SK-N-MC (cell line): Measurements from ENCODE around the gene IGSF23.

Experiments
- DNase-seq: peaks from one replicate; pipeline ENCODE4 v3.0.0-alpha.2; 2011; ENCODE audit warnings: low read depth, low spot score
- H3K27ac ChIP-seq: fragments of 200-600 bp; sonication (generic); 2 replicates; pipeline ENCODE4 v1.5.1; 2016; ENCODE audit warnings: mixed run types
- H3K36me3 ChIP-seq: fragments of 200-600 bp; sonication (generic); 2 replicates; pipeline ENCODE4 v1.6.1; 2017; ENCODE audit warnings: antibody characterized with exemption, low read length, mixed read lengths; ENCODE audit not compliant: insufficient read depth
- H3K4me3 ChIP-seq: fragments of 200-600 bp; sonication (generic); 2 replicates; pipeline ENCODE4 v1.5.1; 2016
- H3K9ac ChIP-seq: fragments of 200-600 bp; sonication (generic); 2 replicates; pipeline ENCODE4 v1.8.0; 2017; ENCODE audit warnings: mixed run types, mixed read lengths; ENCODE audit not compliant: insufficient read length
- H3K9me3 ChIP-seq: fragments of 200-600 bp; sonication (generic); 2 replicates; pipeline ENCODE4 v1.6.1; 2017; ENCODE audit warnings: low read depth, mild to moderate bottlenecking, antibody characterized with exemption, low read length, moderate library complexity, mixed read lengths
- EZH2 ChIP-seq: fragments of 200-600 bp; sonication (generic); IDR thresholded peaks from one replicate; pipeline ENCODE4 v1.6.1; 2017; ENCODE audit warnings: antibody characterized with exemption
- FOXP2 ChIP-seq: optimal IDR thresholded peaks from 2 replicates; pipeline ENCODE3; 2011; ENCODE audit warnings: mild to moderate bottlenecking, moderate library complexity; ENCODE audit not compliant: insufficient read depth; ENCODE audit errors: extremely low read length, control extremely low read depth
- POLR2AphosphoS5 ChIP-seq: IDR thresholded peaks from 2 replicates; pipeline ENCODE4 v1.6.1; 2012; ENCODE audit warnings: mild to moderate bottlenecking, low read depth, low read length, borderline replicate concordance

IGSF23 gene

GRCh38 chr19:44647144-44647543 is 33.8 kb downstream of the IGSF23 start:
- TF ChIP-seq EZH2 (no peak), POLR2AphosphoS5 (no peak), FOXP2 (no peak)
- Histone ChIP-seq H3K36me3 (peaks cover 42% of the 10 kb centered on the region), H3K27ac (no peak overlapping the region), H3K9me3 (no peaks in the 10 kb centered on the region), H3K9ac (no peak overlapping the region), H3K4me3 (no peak overlapping the region)
- no peak for DNase-seq

GRCh38 chr19:44648631-44649251 is 35.4 kb downstream of the IGSF23 start:
- no peak overlapping the region for H3K9ac ChIP-seq

GRCh38 chr19:44649578-44650145 is 36.3 kb downstream of the IGSF23 start:
- Histone ChIP-seq H3K9me3 (no peaks in the 10 kb centered on the region), H3K36me3 (peaks cover 61% of the 10 kb centered on the region), H3K9ac (no peak overlapping the region), H3K27ac (no peak overlapping the region), H3K4me3 (no peak overlapping the region)
- no peak for DNase-seq
- TF ChIP-seq FOXP2 (no peak), EZH2 (no peak), POLR2AphosphoS5 (no peak)

More at GRCh38 chr19:44648631-44649251, 35.4 kb downstream of the IGSF23 start:
- Histone ChIP-seq H3K9me3 (no peaks in the 10 kb centered on the region), H3K27ac (no peak overlapping the region), H3K4me3 (no peak overlapping the region), H3K36me3 (peaks cover 53% of the 10 kb centered on the region)
- TF ChIP-seq FOXP2 (no peak), POLR2AphosphoS5 (no peak), EZH2 (no peak)
- no peak for DNase-seq

GRCh38 chr19:44653343-44653742 is 40.0 kb downstream of the IGSF23 start:
- Histone ChIP-seq H3K9ac (no peak overlapping the region), H3K9me3 (no peaks in the 10 kb centered on the region), H3K27ac (no peak overlapping the region), H3K36me3 (peaks cover 73% of the 10 kb centered on the region), H3K4me3 (no peak overlapping the region)
- DNase-seq, result no peak
- TF ChIP-seq EZH2 (no peak), POLR2AphosphoS5 (no peak), FOXP2 (no peak)

GRCh38 chr19:44653977-44654774 is 40.8 kb downstream of the IGSF23 start:
- no peak for TF ChIP-seq FOXP2
- TF ChIP-seq EZH2, result no peak
- TF ChIP-seq POLR2AphosphoS5, result no peak
- no peak overlapping the region for H3K27ac ChIP-seq
- H3K36me3 ChIP-seq, result peaks cover 74% of the 10 kb centered on the region

GRCh38 chr19:44657211-44657921 is 44.0 kb downstream of the IGSF23 start:
- no peak for TF ChIP-seq POLR2AphosphoS5
- no peak for TF ChIP-seq FOXP2
- TF ChIP-seq EZH2, result no peak
- DNase-seq, result peak; percentile 28
- Histone ChIP-seq H3K9me3 (no peaks in the 10 kb centered on the region), H3K9ac (no peak overlapping the region), H3K27ac (no peak overlapping the region), H3K4me3 (no peak overlapping the region), H3K36me3 (peaks cover 80% of the 10 kb centered on the region)

More at GRCh38 chr19:44653977-44654774, 40.8 kb downstream of the IGSF23 start:
- DNase-seq, result no peak
- no peaks in the 10 kb centered on the region for H3K9me3 ChIP-seq
- H3K4me3 ChIP-seq, result no peak overlapping the region
- H3K9ac ChIP-seq, result no peak overlapping the region

GRCh38 chr19:44658069-44658733 is 44.8 kb downstream of the IGSF23 start:
- Histone ChIP-seq H3K9me3 (no peaks in the 10 kb centered on the region), H3K4me3 (no peak overlapping the region), H3K9ac (no peak overlapping the region), H3K36me3 (peaks cover 77% of the 10 kb centered on the region), H3K27ac (no peak overlapping the region)
- TF ChIP-seq POLR2AphosphoS5 (no peak), FOXP2 (no peak)
- no peak for DNase-seq
